GM21447 (cell line): Measurements from ENCODE around the gene GMDS.
"Not testable (repeated sequence)": the region's sequence is repeated elsewhere in the genome, so short reads cannot be mapped to it uniquely, and the experiment has no call there.

ENCODE experiments used
- ATAC-seq: cut with Tn5 transposase; IDR thresholded peaks from one replicate; pipeline ENCODE4 v1.9.1; 2021; ENCODE audit not compliant: unreplicated experiment

GMDS gene

DNA sequence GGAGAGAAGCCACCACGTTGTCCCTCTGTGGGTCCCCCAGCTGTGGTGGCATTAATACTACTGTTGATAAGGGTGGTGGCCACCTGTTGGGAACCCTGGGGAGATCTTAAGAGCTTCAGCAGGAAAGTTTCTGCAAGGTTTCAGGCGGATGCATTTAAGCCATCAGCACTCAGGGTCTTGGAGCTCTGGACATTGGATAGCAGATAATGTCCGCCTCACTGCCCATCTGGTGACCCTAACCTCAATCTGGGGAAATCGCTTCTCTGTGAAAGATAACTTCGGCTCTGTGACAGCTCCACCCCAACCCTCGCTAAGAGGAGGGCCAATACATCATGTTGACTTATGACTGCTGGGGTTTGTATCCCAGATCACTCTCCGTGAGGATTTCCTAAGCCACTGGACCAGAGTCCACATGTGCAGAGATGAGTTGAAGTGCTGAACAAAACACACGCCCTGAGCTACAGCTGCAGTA is 542.8 kb downstream of the GMDS start:
- no peak for ATAC-seq

DNA sequence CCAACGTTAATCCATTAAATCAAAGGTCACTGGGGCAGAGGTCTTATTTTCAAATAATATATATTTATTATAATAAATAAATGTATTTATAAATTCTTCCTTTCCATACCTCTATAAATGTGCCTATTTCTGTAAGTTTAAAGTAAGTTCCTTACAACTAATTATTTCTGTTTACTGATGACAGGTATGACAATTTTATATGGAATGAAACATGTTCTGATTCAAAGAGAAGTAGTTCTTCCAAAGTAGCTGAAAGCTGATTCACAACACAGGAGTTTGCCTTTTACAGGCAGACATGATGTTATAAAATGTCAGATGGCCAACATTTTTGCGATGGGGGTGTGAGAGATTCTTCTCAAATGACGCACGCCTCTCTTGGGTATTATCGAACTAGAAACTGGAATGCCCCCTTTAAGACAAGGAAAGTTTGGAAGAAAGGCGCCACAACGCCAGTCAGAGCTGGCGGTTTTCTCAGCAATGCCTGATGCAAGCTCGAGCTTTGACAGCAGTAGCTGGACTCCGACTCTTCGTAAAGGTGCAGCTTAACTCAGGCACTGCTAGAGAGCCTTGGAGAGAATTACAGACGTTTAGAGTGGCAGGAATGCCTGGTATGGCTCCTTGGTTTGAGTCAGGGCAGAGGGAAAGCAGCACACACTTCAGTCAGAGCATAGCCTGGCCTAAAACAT is 543.6 kb downstream of the GMDS start:
- ATAC-seq = no peak

DNA sequence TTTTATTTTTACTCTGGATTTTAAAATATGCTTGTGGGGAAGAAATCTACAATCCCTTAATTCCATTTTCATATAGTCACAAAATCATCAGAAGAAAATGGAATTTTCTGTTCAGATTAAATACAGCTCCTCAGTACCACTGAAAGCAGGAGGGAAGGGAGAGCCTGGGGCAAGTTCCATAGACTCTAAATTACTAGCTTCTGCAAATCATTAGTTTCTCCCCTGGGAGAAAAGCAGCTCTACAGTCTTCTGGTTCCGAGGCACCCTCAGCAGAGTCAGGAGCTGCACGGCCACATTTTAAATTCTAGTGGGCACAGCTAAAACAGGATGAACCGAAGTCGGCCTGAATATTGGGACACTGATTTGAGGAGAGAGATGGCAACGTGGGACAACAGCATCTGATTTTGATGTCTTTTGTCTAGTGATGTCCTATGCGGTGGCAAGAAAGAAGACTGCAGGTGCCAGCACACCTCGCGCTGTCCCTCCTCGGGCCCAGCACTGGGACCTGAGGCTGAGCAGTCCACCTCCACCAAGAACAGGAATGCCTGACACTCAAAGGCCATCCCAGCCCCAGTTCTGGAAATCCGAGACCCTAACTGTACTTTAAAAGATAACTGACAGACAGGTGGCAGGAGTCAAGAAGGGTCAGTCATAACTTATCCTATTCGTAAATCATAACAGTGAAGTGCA is 545.0 kb downstream of the GMDS start:
- ATAC-seq = no peak

DNA sequence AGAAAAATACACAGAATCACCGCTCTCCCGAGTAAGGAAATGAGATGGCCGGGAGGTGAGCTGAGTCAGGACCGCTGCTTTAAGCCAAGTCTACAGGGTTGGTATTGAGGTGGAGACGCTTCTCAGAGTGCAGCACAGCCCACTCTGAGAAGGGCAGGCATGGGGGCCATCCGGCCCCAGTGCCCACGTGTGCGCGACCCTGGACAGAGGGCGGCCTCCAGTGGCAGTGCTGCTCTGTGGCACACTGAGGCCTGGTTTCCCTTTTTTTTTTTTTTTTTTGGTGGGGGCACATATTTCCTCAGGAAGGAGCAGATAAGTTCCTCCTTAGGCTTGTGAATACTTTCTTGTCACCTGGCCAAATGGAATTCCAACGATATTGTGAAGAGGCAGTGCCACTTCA is 546.9 kb downstream of the GMDS start:
- ATAC-seq = no peak

DNA sequence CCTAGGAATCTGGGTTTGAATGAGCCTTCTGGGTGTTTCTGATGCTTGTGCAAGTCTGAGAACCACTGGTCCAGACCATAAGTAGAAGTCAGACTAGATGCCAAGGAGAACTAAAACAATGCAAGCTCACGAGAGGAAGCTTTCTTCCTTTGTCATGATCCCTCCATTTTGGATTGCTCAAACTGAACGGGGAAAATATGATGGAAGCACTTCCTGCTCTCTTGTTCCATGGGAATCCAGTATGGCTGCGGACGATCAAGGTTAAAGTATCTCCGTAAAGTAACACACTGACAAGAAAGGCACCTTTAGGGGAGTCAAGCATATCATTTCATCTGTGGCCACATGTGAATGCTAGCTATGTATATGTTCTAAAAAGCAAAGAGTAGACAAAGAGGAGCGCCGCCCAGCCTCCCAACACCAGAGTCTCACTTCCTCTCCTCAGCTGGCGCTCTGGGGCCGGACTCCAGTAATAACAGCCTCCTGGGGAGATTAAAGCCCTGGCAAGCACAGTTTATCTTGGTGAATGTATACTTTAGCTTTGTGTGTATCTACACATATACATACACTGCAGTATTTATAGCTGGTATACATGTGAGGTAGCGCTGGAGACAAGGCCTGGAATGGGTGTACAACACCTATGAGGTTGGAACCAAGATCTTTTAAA is 547.6 kb downstream of the GMDS start:
- ATAC-seq = no peak

DNA sequence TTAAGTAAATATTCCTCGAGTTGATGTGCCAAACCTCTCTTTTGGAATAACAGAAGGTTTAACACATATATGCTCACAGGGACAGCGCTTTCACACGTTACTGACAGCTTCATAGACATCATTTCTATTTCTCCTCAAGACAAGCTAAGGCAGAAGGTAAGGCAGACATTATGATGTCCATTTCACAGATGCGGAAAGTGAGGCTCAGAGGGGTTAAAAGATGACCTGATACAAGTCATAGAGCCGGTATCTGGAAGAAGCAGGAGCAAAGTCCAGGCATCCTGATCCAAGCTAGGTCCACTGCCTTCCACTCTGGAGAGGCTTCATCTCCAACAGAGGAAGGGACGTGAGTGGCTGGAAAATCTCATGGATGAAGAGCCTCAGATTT is 548.9 kb downstream of the GMDS start:
- ATAC-seq = no peak

DNA sequence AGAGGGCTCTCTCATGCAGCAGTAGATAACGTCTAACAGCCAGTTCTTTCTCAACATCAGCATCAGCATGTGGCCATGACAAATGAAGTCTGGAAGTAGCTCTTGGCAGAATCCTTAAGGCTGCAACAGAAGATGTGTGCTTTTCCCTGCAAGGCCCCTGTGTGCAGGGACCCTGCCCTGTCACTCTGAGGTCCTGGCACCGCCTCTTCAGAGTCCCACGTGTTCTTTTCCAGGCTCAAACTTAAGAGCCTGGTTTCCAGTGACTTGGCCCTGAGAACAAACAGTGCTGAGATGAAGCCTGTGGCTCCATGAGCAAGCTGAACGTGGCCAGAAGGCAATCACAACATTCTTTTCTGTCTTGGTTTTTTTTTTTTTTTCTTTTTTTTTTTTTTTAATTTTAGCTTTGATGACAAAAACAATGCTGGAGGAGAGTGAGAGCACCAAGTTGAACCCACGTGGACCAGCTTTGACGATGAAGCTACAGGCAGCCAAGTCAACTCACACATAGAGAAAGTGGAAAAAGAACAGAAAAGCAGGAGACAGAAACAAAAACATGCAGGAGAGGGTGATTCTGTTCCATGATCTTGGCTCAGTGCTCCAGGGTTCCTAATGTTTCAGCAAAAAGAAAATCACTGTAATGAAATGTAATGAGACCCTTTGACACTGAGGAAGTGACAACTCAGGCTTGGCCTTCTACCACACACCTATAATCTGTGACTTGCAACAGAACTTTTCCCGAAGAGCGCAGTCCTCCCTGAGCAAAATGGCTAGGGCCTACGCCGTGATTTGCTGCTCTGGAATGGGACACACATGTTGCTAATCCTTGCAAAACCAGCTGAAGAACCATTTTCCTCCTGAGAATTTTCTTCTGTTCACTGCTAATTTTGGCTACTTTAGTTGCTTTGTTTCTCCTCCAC is 549.6 kb downstream of the GMDS start:
- ATAC-seq = no peak

DNA sequence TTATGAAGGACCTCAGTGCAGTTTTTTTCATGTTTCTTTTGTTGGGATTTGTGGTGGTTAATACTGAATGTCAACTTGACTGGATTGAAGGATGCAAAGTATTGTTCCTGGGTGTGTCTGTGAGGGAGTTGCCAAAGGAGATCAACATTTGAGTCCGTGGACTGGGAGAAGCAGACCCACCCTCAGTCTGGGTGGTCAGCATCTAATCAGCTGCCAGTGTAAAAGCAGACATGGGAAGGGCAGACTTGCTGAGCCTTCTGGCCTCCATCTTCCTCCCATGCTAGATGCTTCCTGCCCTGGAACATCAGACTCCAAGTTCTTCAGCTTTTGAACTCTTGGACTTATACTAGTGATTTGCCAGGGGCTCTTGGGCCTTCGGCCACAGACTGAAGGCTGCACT is 553.6 kb downstream of the GMDS start:
- not testable (repeated sequence) for ATAC-seq

DNA sequence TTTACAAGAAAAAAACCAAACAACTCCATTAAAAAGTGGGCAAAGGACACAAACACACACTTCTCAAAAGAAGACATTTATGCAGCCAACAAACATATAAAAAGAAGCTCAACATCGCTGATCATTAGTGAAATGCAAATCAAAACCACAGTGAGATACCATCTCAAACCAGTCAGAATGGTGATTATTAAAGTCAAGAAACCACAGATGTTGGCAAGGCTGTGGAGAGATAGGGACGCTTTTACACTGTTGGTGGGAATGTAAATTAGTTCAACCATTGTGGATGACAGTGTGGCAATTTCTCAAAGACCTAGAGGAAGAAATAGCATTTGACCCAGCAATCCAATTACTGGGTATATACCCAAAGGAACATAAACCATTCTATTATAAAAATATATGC is 554.7 kb downstream of the GMDS start:
- ATAC-seq = not testable (repeated sequence)

DNA sequence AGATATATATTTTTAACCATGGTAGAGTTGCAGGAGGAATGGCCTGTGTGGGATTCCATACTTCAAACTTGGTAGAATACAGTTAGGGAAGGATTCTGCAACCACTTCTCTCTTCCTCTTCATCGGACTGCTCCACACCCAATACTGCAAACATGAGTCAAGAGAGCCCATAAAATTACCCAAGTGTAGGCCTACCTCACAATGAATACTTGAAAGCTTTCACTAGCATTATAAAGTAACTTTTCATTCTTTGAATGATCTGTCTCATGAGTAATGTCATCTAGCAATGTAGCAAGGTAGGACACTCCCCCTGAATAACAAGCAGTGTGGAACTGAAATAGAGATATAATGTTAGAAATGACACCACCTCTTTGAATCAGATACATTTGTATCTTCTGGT is 556.3 kb downstream of the GMDS start:
- ATAC-seq = no peak

DNA sequence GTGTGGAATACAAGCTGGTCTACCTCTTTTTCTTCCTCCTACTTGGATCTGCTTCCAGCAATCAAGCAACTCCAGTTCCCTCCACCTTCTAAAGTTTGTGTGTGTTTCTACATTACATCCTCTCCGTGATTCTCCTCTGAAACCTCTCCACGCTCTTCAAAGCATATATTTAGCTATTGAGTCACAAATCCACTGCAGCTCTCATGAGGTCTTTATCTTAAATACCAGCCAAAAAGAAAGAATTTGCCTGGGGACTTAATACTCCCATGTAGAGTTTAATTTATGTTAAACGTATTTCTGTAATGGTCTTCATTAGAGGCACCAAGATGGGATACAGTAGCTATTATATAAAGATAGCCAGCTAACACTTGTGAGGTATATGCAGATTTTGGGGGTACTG is 557.0 kb downstream of the GMDS start:
- ATAC-seq = no peak

DNA sequence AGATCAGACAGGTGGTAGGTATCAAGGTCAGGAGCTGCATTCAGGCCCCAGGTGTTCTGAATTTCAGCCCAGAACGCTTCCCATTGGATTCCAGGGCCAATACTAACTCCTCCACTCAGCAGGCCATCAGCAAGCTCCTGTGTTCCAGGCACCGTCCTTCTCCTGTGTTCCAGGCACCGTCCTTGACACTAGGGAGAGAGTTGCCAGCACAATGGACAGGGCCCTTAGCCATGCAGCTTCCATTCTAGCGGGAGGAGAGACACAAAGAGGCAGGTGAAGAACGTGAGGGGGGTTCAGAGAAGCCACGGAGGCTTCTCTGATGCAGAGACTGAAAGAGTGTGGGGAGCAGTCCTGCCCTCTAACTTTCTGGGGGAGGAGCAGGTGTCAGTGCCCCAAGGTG is 558.0 kb downstream of the GMDS start:
- ATAC-seq = no peak

DNA sequence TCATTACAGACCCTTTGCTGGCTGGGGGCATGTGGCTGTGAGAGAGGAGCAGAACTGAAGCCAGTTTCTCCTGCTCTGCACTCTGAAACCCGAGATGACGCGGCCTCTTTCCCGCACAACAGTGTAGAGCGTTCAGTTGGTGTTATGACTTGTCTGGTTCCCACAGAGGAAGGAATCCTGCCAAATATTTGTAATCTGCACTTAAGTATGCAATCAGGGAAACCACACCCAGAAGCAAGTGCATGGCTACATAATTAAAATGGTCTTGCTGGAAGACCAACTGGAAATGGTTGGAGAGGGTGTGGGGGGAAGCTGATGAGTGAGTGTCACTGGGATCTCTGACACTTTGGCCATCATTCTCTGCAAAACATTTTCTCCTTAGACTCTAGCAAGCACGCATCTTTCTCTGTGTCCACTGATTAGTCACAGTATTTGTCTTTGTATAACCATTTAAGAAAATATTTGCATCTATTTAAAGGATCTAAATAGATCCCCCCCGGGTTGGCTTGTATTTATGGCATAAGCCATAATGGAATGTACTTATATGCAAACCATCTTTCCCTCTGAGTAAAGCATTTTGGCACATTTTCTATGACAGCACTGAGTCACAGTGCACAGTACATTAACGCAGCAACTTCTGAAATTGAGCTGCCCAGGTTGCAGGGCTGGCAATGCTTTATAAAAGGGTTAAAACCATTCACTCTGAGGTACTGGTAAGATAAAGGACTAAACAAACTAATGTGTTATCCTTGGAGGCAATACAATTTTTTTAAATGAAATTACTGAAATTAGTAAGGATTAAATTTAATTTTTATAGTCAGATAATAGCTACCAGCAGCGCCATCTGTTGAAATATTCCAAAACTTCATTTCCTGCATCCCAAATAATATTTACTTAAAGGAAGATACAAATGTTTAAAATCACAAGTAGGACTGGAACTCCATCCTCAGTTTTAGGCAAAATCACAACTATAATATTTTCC is 559.0 kb downstream of the GMDS start:
- no peak for ATAC-seq

DNA sequence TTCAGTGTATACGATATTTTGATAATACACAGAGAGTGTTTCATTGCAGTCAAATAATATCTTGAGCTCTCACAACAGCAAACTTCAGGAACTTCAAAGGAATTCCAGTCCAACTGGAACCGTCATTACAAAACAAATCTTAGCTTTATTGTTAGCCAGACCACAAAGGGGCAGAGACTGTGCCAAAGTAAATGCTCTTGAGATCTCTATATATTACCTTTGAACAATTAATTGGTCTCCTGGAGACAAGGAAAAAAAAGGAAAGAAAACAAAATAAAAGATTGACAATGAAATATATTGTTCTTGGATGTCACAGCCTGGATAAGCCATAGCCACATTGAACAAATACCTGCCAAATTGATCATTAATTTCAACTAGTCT is 565.7 kb downstream of the GMDS start:
- no peak for ATAC-seq

DNA sequence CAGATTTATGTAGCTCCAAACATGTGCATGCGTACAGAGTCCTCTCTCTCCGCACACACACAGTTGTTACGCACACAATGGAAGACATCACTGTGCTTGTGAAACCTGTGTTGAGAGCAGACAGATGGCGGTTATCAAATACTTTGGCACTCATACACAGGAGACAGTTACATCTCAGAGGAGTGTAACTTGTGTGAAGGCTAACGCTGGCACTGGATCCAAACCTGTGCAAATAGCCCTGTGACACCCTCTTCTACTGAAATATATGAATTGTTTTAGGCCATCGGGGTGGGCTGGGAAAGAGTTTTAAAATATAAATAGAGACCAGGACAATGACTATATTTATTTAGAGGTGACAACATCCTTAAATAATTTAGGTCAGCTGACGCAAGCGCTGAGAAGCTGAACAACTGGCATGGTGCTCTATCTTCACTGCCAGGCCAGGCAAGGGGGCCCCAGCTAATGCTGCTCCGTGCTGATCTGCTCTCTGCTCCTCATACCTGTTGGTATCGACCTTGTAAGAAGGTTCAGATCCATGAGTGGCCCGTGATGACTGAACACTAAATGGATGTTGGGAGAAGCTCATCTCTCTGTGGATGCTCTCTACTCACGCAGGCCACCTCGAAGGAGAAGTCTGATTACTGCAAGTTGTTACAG is 566.2 kb downstream of the GMDS start:
- no peak for ATAC-seq

DNA sequence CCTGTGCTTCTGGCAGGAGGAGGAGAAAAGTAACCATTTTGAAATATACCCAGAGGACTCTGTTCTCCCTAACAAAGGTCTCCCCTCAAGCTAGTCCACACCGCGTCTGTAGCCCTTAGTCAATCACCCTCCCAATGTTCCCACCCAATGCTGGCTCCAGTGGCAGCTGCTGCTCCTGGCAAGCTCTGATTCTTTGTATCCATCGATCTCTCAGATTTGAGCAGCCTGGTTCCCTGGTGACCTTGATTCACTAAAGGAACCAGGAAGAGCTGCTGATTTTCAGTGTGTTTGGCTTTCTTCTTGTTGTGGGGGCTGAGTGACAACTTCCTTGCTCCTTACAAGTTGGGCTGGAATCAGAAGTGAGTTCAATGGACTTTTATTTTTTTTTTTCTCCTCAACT is 567.2 kb downstream of the GMDS start:
- no peak for ATAC-seq

DNA sequence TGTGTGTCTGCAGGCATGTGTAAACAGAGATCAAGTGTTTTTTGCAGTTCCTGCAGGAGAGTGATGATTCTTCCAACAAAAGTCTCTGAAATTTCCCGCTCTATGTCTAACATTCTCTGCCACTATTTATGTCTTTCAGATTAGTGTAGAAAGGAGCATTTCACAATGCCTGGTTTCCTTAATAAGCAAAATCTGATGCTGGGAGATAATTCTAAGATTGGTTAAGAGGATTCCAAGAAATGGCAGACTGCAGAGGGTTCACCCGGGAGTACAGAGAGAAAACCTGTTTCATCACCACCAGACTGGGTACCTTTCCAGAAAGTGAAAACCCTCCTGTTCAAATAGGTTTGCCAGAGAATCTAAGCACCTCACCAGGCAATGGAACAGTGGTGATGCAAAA is 573.0 kb downstream of the GMDS start:
- no peak for ATAC-seq

DNA sequence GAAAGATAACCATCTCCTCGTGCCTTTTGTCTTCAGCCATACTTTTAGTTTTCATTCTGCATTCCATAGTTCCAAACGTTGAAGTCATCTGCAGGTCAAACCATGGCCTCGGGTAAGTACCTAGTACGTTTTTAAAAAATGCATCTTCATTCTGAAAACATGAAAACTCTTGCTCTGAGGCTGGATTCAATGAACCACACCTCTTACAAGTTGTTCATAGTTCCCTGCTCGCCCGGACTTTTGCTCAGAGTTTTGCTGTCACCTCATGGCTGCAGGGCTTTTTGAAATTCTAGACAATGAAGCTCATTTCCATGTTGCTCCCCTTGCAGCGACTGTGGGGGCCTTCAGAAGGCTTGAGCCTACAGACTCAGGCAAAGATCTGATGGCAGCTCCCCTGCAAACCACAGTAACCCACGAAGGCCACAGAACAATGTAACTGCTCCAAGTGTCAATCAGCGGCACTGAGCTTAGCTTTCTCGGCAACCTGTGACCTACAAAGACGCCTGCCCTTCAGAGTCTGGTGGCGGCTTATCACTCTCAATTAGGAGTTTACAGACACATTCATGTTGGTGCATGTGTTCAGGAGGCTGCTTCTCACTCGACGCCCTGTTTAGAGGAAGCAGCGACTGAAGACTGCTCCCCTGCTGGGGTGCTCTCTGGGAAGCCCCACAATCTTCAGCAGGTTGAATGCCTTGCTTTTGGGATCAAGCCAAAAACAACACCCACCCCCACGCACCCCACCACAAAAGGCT is 574.5 kb downstream of the GMDS start:
- ATAC-seq = no peak

DNA sequence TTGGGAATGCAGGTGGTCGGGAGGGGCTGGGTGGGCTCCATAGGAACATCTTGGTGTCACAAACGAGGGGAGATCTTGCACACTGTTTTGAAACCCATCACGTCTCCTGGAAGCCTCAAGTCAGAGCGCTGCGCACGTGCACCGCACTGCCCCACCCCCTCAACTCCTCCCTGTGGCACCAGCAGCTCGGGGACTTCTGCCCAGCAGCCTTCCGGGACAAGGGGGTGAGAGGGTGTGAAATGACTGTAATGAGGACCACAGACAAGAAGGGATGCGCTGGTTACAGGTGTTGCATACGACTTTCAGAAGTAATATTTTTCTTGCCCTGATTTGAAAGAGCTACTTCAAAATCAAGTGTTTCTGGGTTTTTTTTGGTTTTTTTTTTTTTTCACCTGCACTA is 575.4 kb downstream of the GMDS start:
- no peak for ATAC-seq
